Endodermal cell (in vitro differentiated cells): ENCODE measurements around the gene S100A12. TPM values are rescaled to one million over a fixed set of nuclear protein-coding genes. Genes with fewer than 3 reads are reported as not detected.
"Not testable (repeated sequence)": the region's sequence is repeated elsewhere in the genome, so short reads cannot be mapped to it uniquely, and the experiment has no call there.

Experiments
- DNase-seq: peaks from one replicate; pipeline ENCODE4 v3.0.0-alpha.2; 2017
- H3K27ac ChIP-seq: 2 replicates; pipeline ENCODE4 v1.5.1; 2013; ENCODE audit warnings: mild to moderate bottlenecking, low read depth, low read length, moderate library complexity
- H3K27me3 ChIP-seq: 2 replicates; pipeline ENCODE4 v1.6.1; 2013; ENCODE audit warnings: mild to moderate bottlenecking, low read length, moderate library complexity; ENCODE audit not compliant: insufficient read depth, control insufficient read depth, poor library complexity, severe bottlenecking
- H3K36me3 ChIP-seq: 2 replicates; pipeline ENCODE4 v1.7.0; 2013; ENCODE audit warnings: mild to moderate bottlenecking, low read length, moderate library complexity; ENCODE audit not compliant: control insufficient read depth, insufficient read depth
- H3K4me1 ChIP-seq: one replicate; pipeline ENCODE4 v1.7.0; 2013; ENCODE audit warnings: low read length; ENCODE audit not compliant: control insufficient read depth, insufficient read depth
- H3K4me3 ChIP-seq: 2 replicates; pipeline ENCODE4 v1.5.1; 2013; ENCODE audit warnings: mild to moderate bottlenecking, low read length, moderate library complexity
- H3K9ac ChIP-seq: 2 replicates; pipeline ENCODE4 v1.6.1; 2013; ENCODE audit warnings: mild to moderate bottlenecking, low read length, moderate library complexity; ENCODE audit not compliant: poor library complexity, severe bottlenecking; ENCODE audit errors: extremely low read depth
- H3K9me3 ChIP-seq: 2 replicates; pipeline ENCODE4 v1.6.1; 2013; ENCODE audit warnings: mild to moderate bottlenecking, low read length, moderate library complexity; ENCODE audit not compliant: control insufficient read depth
- H3K27ac Mint-ChIP-seq: 2 replicates; pipeline ENCODE4 v1.8.0; 2020; ENCODE audit warnings: mixed read lengths
- H3K27me3 Mint-ChIP-seq: 2 replicates; pipeline ENCODE4 v1.8.0; 2021; ENCODE audit warnings: mild to moderate bottlenecking, mixed read lengths; ENCODE audit not compliant: insufficient read depth
- H3K36me3 Mint-ChIP-seq: 2 replicates; pipeline ENCODE4 v1.8.0; 2020; ENCODE audit warnings: low read depth, mixed read lengths
- H3K4me1 Mint-ChIP-seq: 2 replicates; pipeline ENCODE4 v1.8.0; 2020; ENCODE audit warnings: mixed read lengths
- H3K4me3 Mint-ChIP-seq: 2 replicates; pipeline ENCODE4 v1.8.0; 2020; ENCODE audit warnings: mild to moderate bottlenecking, moderate library complexity, mixed read lengths
- H3K9me3 Mint-ChIP-seq: 2 replicates; pipeline ENCODE4 v1.8.0; 2020; ENCODE audit warnings: mild to moderate bottlenecking, mixed read lengths
- CTCF ChIP-seq: fragments of 200-600 bp; sonication (generic); conservative IDR thresholded peaks from 2 replicates; pipeline ENCODE4 v1.5.0; 2021; ENCODE audit warnings: antibody characterized with exemption, mild to moderate bottlenecking
- WGBS, 2 experiments: methylation state at CpG; one replicate each; pipeline versions ENCODE4 v1.1.5 to v1.1.7; 2013; ENCODE audit warnings: missing lambda C conversion rate in 2 of 2, mixed read lengths in 1 of 2; ENCODE audit not compliant: insufficient coverage in 1 of 2, insufficient read length in 1 of 2; 5-methylcytosine and 5-hydroxymethylcytosine counted together
- long read RNA-seq, 4 experiments: library from polyadenylated mRNA in 2 of 4; library from RNA in 1 of 4; library from capped mRNA in 1 of 4; stranded (forward) in 3 of 4; unstranded in 1 of 4; transcript quantifications; one replicate each; pipeline ENCODE4 v2.0.0, GENCODE V29; 2020 to 2021; ENCODE audit warnings: inconsistent platforms in 1 of 4
- polyA plus RNA-seq, 2 experiments: library from polyadenylated mRNA; stranded (reverse); fragments of 50-300 nt; gene quantifications; one replicate each; pipeline ENCODE4 v1.2.3, GENCODE V29; 2013
- total RNA-seq, 2 donors: library from RNA; stranded (reverse); fragmentation: NEBNext Ultra II Directional in 1 of 2; extraction: Animal tissue kit (Norgen Biotek cat#: 25700) in 1 of 2; gene quantifications; 2 replicates in 1 of 2; 3 replicates in 1 of 2; pipeline ENCODE4 v1.2.1, GENCODE V29; 2021

Gene S100A12
- not detected for total RNA-seq
- not detected for polyA plus RNA-seq (2013, experiment 1 of 2)
- not detected for polyA plus RNA-seq (2013, experiment 2 of 2)
- long read RNA-seq, experiment 1: 0 reads
- long read RNA-seq, experiment 2: 0 reads
- long read RNA-seq, experiment 3: 0 reads
- long read RNA-seq, experiment 4: 0 reads

- H3K27ac ChIP-seq: no peak within 1 kb of the TSS
- TF ChIP-seq CTCF: no peak
- H3K4me3 Mint-ChIP-seq: no peak within 1 kb of the TSS
- H3K4me1 ChIP-seq: no peaks in the 10 kb centered on the region
- H3K36me3 ChIP-seq: no peaks in the 10 kb centered on the region
- peak; percentile 29 for DNase-seq
- no peak within 1 kb of the TSS for H3K9ac ChIP-seq
- no peak within 1 kb of the TSS for H3K4me3 ChIP-seq
- H3K36me3 Mint-ChIP-seq: no peaks in the 10 kb centered on the region
- H3K27ac Mint-ChIP-seq: no peak within 1 kb of the TSS
- 87% methylated on average over 1 of the region's 1 CpG; no CpG with 5 or more reads in 1 of the 2 experiments for WGBS, 2 experiments
- peaks cover 3% of the 10 kb centered on the region for H3K27me3 Mint-ChIP-seq
- H3K27me3 ChIP-seq: no peaks in the 10 kb centered on the region
- H3K4me1 Mint-ChIP-seq: no peaks in the 10 kb centered on the region
- no peaks in the 10 kb centered on the region for H3K9me3 ChIP-seq
- no peaks in the 10 kb centered on the region for H3K9me3 Mint-ChIP-seq
Measured at GRCh38 chr1:153375511-153375910, at the start of gene S100A12. TSS of gene S100A12 (minus strand) at chr1:153375621. CDS start at chr1:153374592, 1,029 bp downstream.

GRCh38 chr1:153422450-153423068 is 47.1 kb upstream of the S100A12 start:
- H3K4me1 ChIP-seq: no peaks in the 10 kb centered on the region
- H3K27me3 Mint-ChIP-seq: peaks cover 17% of the 10 kb centered on the region
- H3K27ac ChIP-seq: no peak overlapping the region
- H3K4me3 ChIP-seq: no peak overlapping the region
- TF ChIP-seq CTCF: no peak
- DNase-seq: peak; percentile 89
- H3K9me3 ChIP-seq: no peaks in the 10 kb centered on the region
- H3K4me3 Mint-ChIP-seq: no peak overlapping the region
- H3K27ac Mint-ChIP-seq: no peak overlapping the region
- H3K4me1 Mint-ChIP-seq: no peaks in the 10 kb centered on the region
- no peak overlapping the region for H3K9ac ChIP-seq
- no peaks in the 10 kb centered on the region for H3K36me3 ChIP-seq
- WGBS, 2 experiments: 2 to 14% methylated on average over 5 to 6 of the region's 6 CpGs
- H3K27me3 ChIP-seq: peaks cover 15% of the 10 kb centered on the region
- H3K9me3 Mint-ChIP-seq: no peaks in the 10 kb centered on the region
- H3K36me3 Mint-ChIP-seq: no peaks in the 10 kb centered on the region

- H3K4me1 ChIP-seq: no peaks in the 10 kb centered on the region
- no peak overlapping the region for H3K4me3 ChIP-seq
- 79 to 82% methylated on average over 2 of the region's 2 CpGs for WGBS, 2 experiments
- no peak overlapping the region for H3K27ac ChIP-seq
- peak; percentile 8 for DNase-seq
- Mint-ChIP-seq H3K4me3 (no peak overlapping the region), H3K36me3 (no peaks in the 10 kb centered on the region), H3K9me3 (no peaks in the 10 kb centered on the region), H3K27ac (no peak overlapping the region), H3K4me1 (no peaks in the 10 kb centered on the region), H3K27me3 (peaks cover 17% of the 10 kb centered on the region)
- TF ChIP-seq CTCF: no peak
- H3K9ac ChIP-seq: no peak overlapping the region
- no peaks in the 10 kb centered on the region for H3K9me3 ChIP-seq
- H3K36me3 ChIP-seq: no peaks in the 10 kb centered on the region
- peaks cover 7% of the 10 kb centered on the region for H3K27me3 ChIP-seq
Measured at GRCh38 chr1:153420306-153420705, 44.9 kb upstream of the S100A12 start.

- not testable (repeated sequence) for H3K27ac Mint-ChIP-seq, H3K4me3 ChIP-seq, H3K9me3 ChIP-seq, H3K4me1 ChIP-seq, H3K9ac ChIP-seq, H3K9me3 Mint-ChIP-seq, H3K27ac ChIP-seq, H3K36me3 ChIP-seq, H3K27me3 ChIP-seq, H3K4me3 Mint-ChIP-seq, H3K36me3 Mint-ChIP-seq, H3K4me1 Mint-ChIP-seq
- peaks cover 11% of the 10 kb centered on the region for H3K27me3 Mint-ChIP-seq
- 73% methylated on average over 2 of the region's 2 CpGs; no CpG with 5 or more reads in 1 of the 2 experiments for WGBS, 2 experiments
- DNase-seq: peak; percentile 28
Measured at GRCh38 chr1:153419436-153419793, 44.0 kb upstream of the S100A12 start.

- not testable (repeated sequence) for H3K4me1 ChIP-seq, H3K27ac ChIP-seq, H3K27me3 ChIP-seq, H3K4me3 Mint-ChIP-seq, H3K4me3 ChIP-seq, H3K36me3 ChIP-seq, H3K4me1 Mint-ChIP-seq, H3K9ac ChIP-seq, H3K27me3 Mint-ChIP-seq, H3K27ac Mint-ChIP-seq, H3K36me3 Mint-ChIP-seq, H3K9me3 ChIP-seq, H3K9me3 Mint-ChIP-seq
- WGBS, 2 experiments: 74 to 86% methylated on average over 6 to 7 of the region's 7 CpGs
- DNase-seq: peak; percentile 13
Measured at GRCh38 chr1:153418758-153419435, 43.5 kb upstream of the S100A12 start.
